Loucy (cell line): ENCODE results near the gene ELL.

Source experiments
- H2AFZ ChIP-seq: fragments of 200-600 bp; sonication (generic); 2 replicates; pipeline ENCODE4 v1.6.0; 2016; ENCODE audit warnings: antibody characterized with exemption, mild to moderate bottlenecking, low read length, moderate library complexity
- H3F3A ChIP-seq: fragments of 200-600 bp; 2 replicates; pipeline ENCODE4 v1.6.0; 2016; ENCODE audit warnings: antibody characterized with exemption, low read depth, mild to moderate bottlenecking
- H3K27me3 ChIP-seq: fragments of 200-600 bp; sonication (generic); 2 replicates; pipeline ENCODE4 v1.6.1; 2014; ENCODE audit warnings: low read length, mild to moderate bottlenecking; ENCODE audit not compliant: insufficient read depth, poor library complexity, severe bottlenecking
- H3K36me3 ChIP-seq: fragments of 200-600 bp; sonication (generic); 2 replicates; pipeline ENCODE4 v1.6.1; 2016; ENCODE audit warnings: low read length; ENCODE audit not compliant: insufficient read depth
- H3K4me1 ChIP-seq: fragments of 200-600 bp; sonication (generic); 2 replicates; pipeline ENCODE4 v1.5.1; 2014; ENCODE audit warnings: low read length, mild to moderate bottlenecking; ENCODE audit not compliant: insufficient read depth, poor library complexity, severe bottlenecking
- H3K4me2 ChIP-seq: fragments of 200-600 bp; sonication (generic); 2 replicates; pipeline ENCODE4 v1.6.0; 2014; ENCODE audit warnings: antibody characterized with exemption, low read length, low read depth, mild to moderate bottlenecking; ENCODE audit not compliant: poor library complexity, severe bottlenecking
- H3K4me3 ChIP-seq: fragments of 200-600 bp; sonication (generic); 2 replicates; pipeline ENCODE4 v1.5.1; 2014; ENCODE audit warnings: low read length, mild to moderate bottlenecking, mixed read lengths; ENCODE audit not compliant: poor library complexity, severe bottlenecking
- H3K79me2 ChIP-seq: fragments of 200-600 bp; sonication (generic); 2 replicates; pipeline ENCODE4 v1.6.1; 2014; ENCODE audit warnings: low read length; ENCODE audit not compliant: insufficient read depth
- H3K9ac ChIP-seq: fragments of 200-600 bp; sonication (generic); 2 replicates; pipeline ENCODE4 v1.6.0; 2014; ENCODE audit warnings: mild to moderate bottlenecking, low read depth, low read length, moderate library complexity; ENCODE audit not compliant: poor library complexity, severe bottlenecking
- H3K9me2 ChIP-seq: fragments of 200-600 bp; sonication (generic); replicated peaks from 2 replicates; pipeline ENCODE4 v1.6.1; 2016; ENCODE audit warnings: low read depth, low read length, mixed read lengths
- H3K9me3 ChIP-seq: fragments of 200-600 bp; sonication (generic); 2 replicates; pipeline ENCODE4 v1.6.1; 2014; ENCODE audit warnings: mild to moderate bottlenecking, antibody characterized with exemption, low read length, low read depth; ENCODE audit not compliant: insufficient read depth
- H4K20me1 ChIP-seq: fragments of 200-600 bp; sonication (generic); 2 replicates; pipeline ENCODE4 v1.6.0; 2014; ENCODE audit warnings: antibody characterized with exemption, low read length, mild to moderate bottlenecking; ENCODE audit not compliant: insufficient read depth, poor library complexity, severe bottlenecking
- EZH2phosphoT487 ChIP-seq: fragments of 200-600 bp; IDR thresholded peaks from 2 replicates; pipeline ENCODE4 v1.6.1; 2018; ENCODE audit warnings: antibody characterized with exemption, mild to moderate bottlenecking, moderate library complexity, borderline replicate concordance
- TF ChIP-seq, protein P1 (sequence below): fragments of 200-600 bp; sonication (generic); conservative IDR thresholded peaks from 2 replicates; pipeline ENCODE4 v1.5.1; 2014; ENCODE audit warnings: mild to moderate bottlenecking, antibody characterized with exemption, low read length

Gene ELL

DNA sequence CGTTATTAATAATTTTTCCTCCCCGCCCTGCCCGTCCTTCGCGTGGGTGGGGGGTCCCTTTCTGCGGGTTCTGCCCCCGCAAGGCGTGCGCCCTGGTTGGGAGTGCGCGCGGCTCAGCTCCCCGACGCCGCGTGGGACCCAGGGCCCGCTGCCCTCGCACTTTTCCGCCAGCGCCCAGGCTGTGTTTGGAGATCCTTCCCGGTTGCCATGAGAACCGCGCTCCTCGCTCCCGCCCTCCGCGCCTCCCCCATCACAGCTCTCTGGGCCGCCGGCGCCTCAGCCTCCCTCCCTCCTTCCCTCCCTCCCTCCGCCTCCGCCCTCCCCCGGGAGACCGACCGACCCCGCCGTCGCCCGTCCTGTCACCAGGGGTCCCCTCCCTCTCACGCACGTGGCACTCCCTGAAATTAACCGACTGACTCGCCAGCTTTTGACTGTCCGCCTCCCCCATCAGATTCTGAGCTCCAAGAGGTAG is 105.1 kb downstream of the ELL start:
- Histone ChIP-seq H3K9me2 (no peaks in the 10 kb centered on the region), H4K20me1 (peaks cover 14% of the 10 kb centered on the region), H3K4me1 (peaks cover 61% of the 10 kb centered on the region), H3K9ac (peak overlapping the region; percentile 86), H3K36me3 (no peaks in the 10 kb centered on the region), H2AFZ (peak overlapping the region; percentile 33), H3K4me3 (peak overlapping the region; percentile 80), H3K9me3 (no peaks in the 10 kb centered on the region), H3K4me2 (peak overlapping the region; percentile 88), H3K79me2 (peaks cover 24% of the 10 kb centered on the region), H3K27me3 (no peaks in the 10 kb centered on the region), H3F3A (peaks cover 17% of the 10 kb centered on the region; the same call in 1 of the 2 replicates)
- TF ChIP-seq, protein P1, sequence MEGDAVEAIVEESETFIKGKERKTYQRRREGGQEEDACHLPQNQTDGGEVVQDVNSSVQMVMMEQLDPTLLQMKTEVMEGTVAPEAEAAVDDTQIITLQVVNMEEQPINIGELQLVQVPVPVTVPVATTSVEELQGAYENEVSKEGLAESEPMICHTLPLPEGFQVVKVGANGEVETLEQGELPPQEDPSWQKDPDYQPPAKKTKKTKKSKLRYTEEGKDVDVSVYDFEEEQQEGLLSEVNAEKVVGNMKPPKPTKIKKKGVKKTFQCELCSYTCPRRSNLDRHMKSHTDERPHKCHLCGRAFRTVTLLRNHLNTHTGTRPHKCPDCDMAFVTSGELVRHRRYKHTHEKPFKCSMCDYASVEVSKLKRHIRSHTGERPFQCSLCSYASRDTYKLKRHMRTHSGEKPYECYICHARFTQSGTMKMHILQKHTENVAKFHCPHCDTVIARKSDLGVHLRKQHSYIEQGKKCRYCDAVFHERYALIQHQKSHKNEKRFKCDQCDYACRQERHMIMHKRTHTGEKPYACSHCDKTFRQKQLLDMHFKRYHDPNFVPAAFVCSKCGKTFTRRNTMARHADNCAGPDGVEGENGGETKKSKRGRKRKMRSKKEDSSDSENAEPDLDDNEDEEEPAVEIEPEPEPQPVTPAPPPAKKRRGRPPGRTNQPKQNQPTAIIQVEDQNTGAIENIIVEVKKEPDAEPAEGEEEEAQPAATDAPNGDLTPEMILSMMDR: no peak
- no peak for TF ChIP-seq EZH2phosphoT487

GRCh38 chr19:18415178-18415867 is 106.5 kb downstream of the ELL start:
- H3K4me1 ChIP-seq: peaks cover 51% of the 10 kb centered on the region
- H3K4me2 ChIP-seq: peak overlapping the region; percentile 88
- peak overlapping the region; percentile 80 for H3K4me3 ChIP-seq
- peak overlapping the region; percentile 86 for H3K9ac ChIP-seq
- H2AFZ ChIP-seq: peak overlapping the region; percentile 66; the same call in 1 of the 2 replicates
- H3K27me3 ChIP-seq: no peaks in the 10 kb centered on the region
- H3F3A ChIP-seq: peaks cover 17% of the 10 kb centered on the region; the same call in 1 of the 2 replicates
- H3K36me3 ChIP-seq: no peaks in the 10 kb centered on the region
- TF ChIP-seq, protein P1: no peak
- no peak for TF ChIP-seq EZH2phosphoT487
- H3K79me2 ChIP-seq: peaks cover 10% of the 10 kb centered on the region
- no peaks in the 10 kb centered on the region for H3K9me3 ChIP-seq
- peaks cover 4% of the 10 kb centered on the region for H4K20me1 ChIP-seq
- no peaks in the 10 kb centered on the region for H3K9me2 ChIP-seq

- peak overlapping the region; percentile 80 for H3K4me3 ChIP-seq
- no peaks in the 10 kb centered on the region for H3K9me2 ChIP-seq
- peak overlapping the region; percentile 88 for H3K4me2 ChIP-seq
- H3K36me3 ChIP-seq: no peaks in the 10 kb centered on the region
- peak overlapping the region; percentile 66; the same call in 1 of the 2 replicates for H2AFZ ChIP-seq
- no peaks in the 10 kb centered on the region for H3K27me3 ChIP-seq
- peaks cover 3% of the 10 kb centered on the region for H3K79me2 ChIP-seq
- no peaks in the 10 kb centered on the region for H3K9me3 ChIP-seq
- H4K20me1 ChIP-seq: no peaks in the 10 kb centered on the region
- H3K4me1 ChIP-seq: peaks cover 49% of the 10 kb centered on the region
- H3K9ac ChIP-seq: peak overlapping the region; percentile 86
- peaks cover 17% of the 10 kb centered on the region; the same call in 1 of the 2 replicates for H3F3A ChIP-seq
- no peak for TF ChIP-seq EZH2phosphoT487
- TF ChIP-seq, protein P1: no peak
Observed at GRCh38 chr19:18414504-18415177, 107.2 kb downstream of the ELL start.
